OCI-LY3 (cell line): ENCODE measurements around the gene SPNS3.
A peak's percentile ranks its signal among the peaks of the same experiment; 100 is the strongest.

Experiments used
- H2AFZ ChIP-seq: fragments of 200-600, 300-600 bp; shearing (Covaris generic); 2 replicates; pipeline ENCODE4 v1.6.0; 2014; ENCODE audit warnings: antibody characterized with exemption, low read depth, low read length
- H3K27ac ChIP-seq: fragments of 200-600, 300-600 bp; sonication (generic); 2 replicates; pipeline ENCODE4 v1.5.1; 2014; ENCODE audit warnings: mild to moderate bottlenecking, low read length, moderate library complexity, mixed read lengths
- H3K27me3 ChIP-seq: fragments of 200-600, 300-600 bp; sonication (generic); 2 replicates; pipeline ENCODE4 v1.6.1; 2014; ENCODE audit warnings: low read depth, low read length, mixed read lengths
- H3K36me3 ChIP-seq: fragments of 200-600, 300-600 bp; sonication (generic); replicated peaks from 2 replicates; pipeline ENCODE3; 2014; ENCODE audit warnings: low read depth, low read length, mixed read lengths
- H3K4me1 ChIP-seq: fragments of 300-600, 200-600 bp; sonication (generic); 2 replicates; pipeline ENCODE4 v1.6.1; 2014; ENCODE audit warnings: low read length, mixed read lengths
- H3K4me2 ChIP-seq: fragments of 200-600, 300-600 bp; sonication (generic); 2 replicates; pipeline ENCODE4 v1.6.1; 2014; ENCODE audit warnings: low read length, mixed read lengths
- H3K4me3 ChIP-seq: fragments of 300-600, 200-600 bp; sonication (generic); 2 replicates; pipeline ENCODE4 v1.5.1; 2014; ENCODE audit warnings: antibody characterized with exemption, mild to moderate bottlenecking, low read length, moderate library complexity
- H3K79me2 ChIP-seq: fragments of 300-600, 200-600 bp; shearing (Covaris generic); 2 replicates; pipeline ENCODE4 v1.6.1; 2014; ENCODE audit warnings: mild to moderate bottlenecking, low read length, mixed read lengths
- H3K9ac ChIP-seq: fragments of 300-600, 200-600 bp; shearing (Covaris generic); 2 replicates; pipeline ENCODE4 v1.6.0; 2014; ENCODE audit warnings: mild to moderate bottlenecking, low read length, moderate library complexity
- H3K9me3 ChIP-seq: fragments of 200-600, 300-600 bp; shearing (Covaris generic); 2 replicates; pipeline ENCODE4 v1.6.1; 2014; ENCODE audit warnings: low read length, mixed read lengths; ENCODE audit not compliant: insufficient read depth
- H4K20me1 ChIP-seq: fragments of 200-600, 300-600 bp; sonication (generic); 2 replicates; pipeline ENCODE4 v1.6.1; 2016; ENCODE audit warnings: low read length, mixed read lengths; ENCODE audit not compliant: insufficient read depth
- EZH2phosphoT487 ChIP-seq: fragments of 200-600 bp; shearing (Covaris generic); IDR thresholded peaks from 2 replicates; pipeline ENCODE4 v1.6.1; 2018; ENCODE audit warnings: antibody characterized with exemption, mixed run types, low read depth
- TF ChIP-seq, protein P1 (sequence below): fragments of 200-600, 300-600 bp; sonication (generic); IDR thresholded peaks from 2 replicates; pipeline ENCODE4 v1.5.1; 2014; ENCODE audit warnings: antibody characterized with exemption, low read length, low read depth

SPNS3 gene

DNA sequence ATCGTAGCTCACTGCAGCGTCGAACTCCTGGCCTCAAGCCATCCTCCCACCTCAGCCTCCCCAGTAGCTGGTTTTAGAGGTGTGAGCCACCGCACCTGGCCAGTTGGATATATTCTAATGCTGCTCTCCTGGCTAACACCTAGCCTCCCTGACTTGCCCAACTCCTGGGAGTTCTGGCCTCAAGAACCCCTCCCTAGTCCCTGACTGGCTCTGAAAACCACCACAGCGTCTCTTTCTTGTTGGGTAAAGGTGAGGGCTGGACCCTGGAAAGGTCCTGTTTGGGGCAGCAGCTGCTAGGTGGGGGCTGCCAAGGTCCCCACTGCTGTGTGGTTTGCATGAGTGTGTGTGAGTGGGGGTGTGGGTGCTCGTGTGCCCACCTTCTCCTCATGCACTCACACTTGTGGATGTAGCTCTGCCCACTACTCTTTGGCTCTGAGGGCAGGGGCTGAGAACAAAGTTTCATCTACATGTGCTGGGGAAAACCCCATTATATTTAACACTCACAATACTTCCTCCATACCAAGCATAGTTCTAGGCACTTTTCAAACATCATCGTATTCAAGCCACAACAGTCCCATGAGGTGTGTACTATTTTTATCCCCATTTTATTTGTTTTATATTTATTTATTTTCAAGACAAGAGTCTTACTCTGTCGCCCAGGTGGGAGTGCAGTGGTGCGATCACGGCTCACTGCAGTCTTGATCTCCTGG is 7.1 kb upstream of the SPNS3 start:
- peak overlapping the region; percentile 84; the same call in 1 of the 2 replicates for H2AFZ ChIP-seq
- no peak overlapping the region for H3K27ac ChIP-seq
- H3K4me1 ChIP-seq: peaks cover 12% of the 10 kb centered on the region
- H4K20me1 ChIP-seq: no peaks in the 10 kb centered on the region
- H3K4me3 ChIP-seq: peak overlapping the region; percentile 50
- TF ChIP-seq, protein P1, sequence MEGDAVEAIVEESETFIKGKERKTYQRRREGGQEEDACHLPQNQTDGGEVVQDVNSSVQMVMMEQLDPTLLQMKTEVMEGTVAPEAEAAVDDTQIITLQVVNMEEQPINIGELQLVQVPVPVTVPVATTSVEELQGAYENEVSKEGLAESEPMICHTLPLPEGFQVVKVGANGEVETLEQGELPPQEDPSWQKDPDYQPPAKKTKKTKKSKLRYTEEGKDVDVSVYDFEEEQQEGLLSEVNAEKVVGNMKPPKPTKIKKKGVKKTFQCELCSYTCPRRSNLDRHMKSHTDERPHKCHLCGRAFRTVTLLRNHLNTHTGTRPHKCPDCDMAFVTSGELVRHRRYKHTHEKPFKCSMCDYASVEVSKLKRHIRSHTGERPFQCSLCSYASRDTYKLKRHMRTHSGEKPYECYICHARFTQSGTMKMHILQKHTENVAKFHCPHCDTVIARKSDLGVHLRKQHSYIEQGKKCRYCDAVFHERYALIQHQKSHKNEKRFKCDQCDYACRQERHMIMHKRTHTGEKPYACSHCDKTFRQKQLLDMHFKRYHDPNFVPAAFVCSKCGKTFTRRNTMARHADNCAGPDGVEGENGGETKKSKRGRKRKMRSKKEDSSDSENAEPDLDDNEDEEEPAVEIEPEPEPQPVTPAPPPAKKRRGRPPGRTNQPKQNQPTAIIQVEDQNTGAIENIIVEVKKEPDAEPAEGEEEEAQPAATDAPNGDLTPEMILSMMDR: no peak
- no peak for TF ChIP-seq EZH2phosphoT487
- peak overlapping the region; percentile 45; the same call in 1 of the 2 replicates for H3K9ac ChIP-seq
- H3K9me3 ChIP-seq: no peaks in the 10 kb centered on the region
- H3K36me3 ChIP-seq: no peaks in the 10 kb centered on the region
- no peaks in the 10 kb centered on the region for H3K27me3 ChIP-seq
- no peaks in the 10 kb centered on the region for H3K79me2 ChIP-seq
- peak overlapping the region; percentile 55 for H3K4me2 ChIP-seq

DNA sequence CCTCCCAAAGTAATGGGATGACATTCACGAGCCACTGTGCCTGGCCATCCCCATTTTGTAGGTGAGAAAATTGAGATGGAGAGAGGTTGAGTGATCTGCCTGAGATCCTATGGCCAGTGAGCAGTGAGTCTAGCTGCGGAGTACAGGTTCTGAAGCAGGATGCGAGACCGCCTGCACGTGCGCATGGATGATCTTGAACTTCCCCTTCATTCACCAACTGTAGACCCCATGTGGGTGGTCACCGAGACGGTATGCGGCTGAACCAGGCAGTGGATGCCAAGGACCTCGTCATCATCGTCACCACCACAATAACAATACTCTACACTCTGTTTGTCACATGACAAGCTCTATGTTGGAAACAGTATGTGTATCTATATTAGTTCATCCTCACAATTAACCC is 6.2 kb upstream of the SPNS3 start:
- no peak overlapping the region for H3K4me3 ChIP-seq
- H2AFZ ChIP-seq: no peak overlapping the region
- no peak overlapping the region for H3K4me2 ChIP-seq
- no peaks in the 10 kb centered on the region for H4K20me1 ChIP-seq
- peaks cover 12% of the 10 kb centered on the region for H3K4me1 ChIP-seq
- no peak overlapping the region for H3K27ac ChIP-seq
- no peaks in the 10 kb centered on the region for H3K79me2 ChIP-seq
- H3K27me3 ChIP-seq: no peaks in the 10 kb centered on the region
- no peaks in the 10 kb centered on the region for H3K9me3 ChIP-seq
- no peak overlapping the region for H3K9ac ChIP-seq
- TF ChIP-seq, protein P1: no peak
- no peak for TF ChIP-seq EZH2phosphoT487
- H3K36me3 ChIP-seq: no peaks in the 10 kb centered on the region

DNA sequence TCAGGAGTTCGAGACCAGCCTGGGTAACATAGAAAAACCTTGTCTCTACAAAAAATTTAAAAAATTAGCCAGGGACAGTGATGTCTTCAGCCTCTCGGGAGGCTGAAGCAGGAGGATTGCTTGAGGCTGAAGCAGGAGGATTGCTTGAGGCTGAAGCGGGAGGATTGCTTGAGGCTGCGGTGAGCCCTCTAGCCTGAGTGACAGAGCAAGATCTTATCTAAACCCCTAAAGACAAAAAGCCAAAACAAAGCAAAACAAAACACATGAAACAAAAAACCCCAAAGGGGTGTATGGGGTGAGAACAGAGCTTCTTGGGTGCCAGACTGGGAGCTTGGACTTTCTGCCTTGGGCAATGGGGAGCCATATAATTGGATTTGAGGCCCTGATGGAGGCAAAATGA is 2.6 kb downstream of the SPNS3 start:
- Histone ChIP-seq H3K27ac (no peak overlapping the region), H3K9me3 (no peaks in the 10 kb centered on the region), H3K27me3 (no peaks in the 10 kb centered on the region), H3K36me3 (no peaks in the 10 kb centered on the region), H2AFZ (no peak overlapping the region), H3K4me3 (no peak overlapping the region), H3K79me2 (no peaks in the 10 kb centered on the region), H3K9ac (no peak overlapping the region), H3K4me2 (peak overlapping the region; percentile 62; the same call in 1 of the 2 replicates), H3K4me1 (peaks cover 20% of the 10 kb centered on the region), H4K20me1 (no peaks in the 10 kb centered on the region)
- no peak for TF ChIP-seq EZH2phosphoT487
- TF ChIP-seq, protein P1: no peak

DNA sequence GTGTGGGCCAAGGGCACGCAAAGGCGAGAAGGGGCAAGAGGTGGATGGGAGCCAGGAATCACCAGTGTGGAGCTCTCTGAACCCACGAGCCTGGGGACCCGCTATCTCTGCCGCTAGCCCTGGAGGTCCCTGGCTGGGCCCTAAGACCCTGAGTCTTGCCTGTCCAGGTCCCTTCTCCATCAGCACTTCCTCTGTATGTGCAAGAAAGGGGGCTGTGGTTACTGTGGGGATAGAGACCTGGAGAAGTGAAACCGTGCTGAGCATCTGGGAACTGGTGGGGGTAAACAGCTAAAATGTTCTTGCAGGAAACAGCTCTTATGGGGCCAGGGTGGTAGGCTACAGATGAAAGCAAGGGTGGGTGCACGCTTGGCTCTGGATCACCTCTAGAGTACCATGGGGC is 3.1 kb downstream of the SPNS3 start:
- no peaks in the 10 kb centered on the region for H3K27me3 ChIP-seq
- H3K4me1 ChIP-seq: peaks cover 20% of the 10 kb centered on the region
- H3K4me2 ChIP-seq: peak overlapping the region; percentile 62
- H3K4me3 ChIP-seq: peak overlapping the region; percentile 18; the same call in 1 of the 2 replicates
- no peaks in the 10 kb centered on the region for H3K9me3 ChIP-seq
- TF ChIP-seq, protein P1: no peak
- TF ChIP-seq EZH2phosphoT487: no peak
- H3K79me2 ChIP-seq: no peaks in the 10 kb centered on the region
- H3K36me3 ChIP-seq: no peaks in the 10 kb centered on the region
- no peak overlapping the region for H2AFZ ChIP-seq
- H3K9ac ChIP-seq: no peak overlapping the region
- H4K20me1 ChIP-seq: no peaks in the 10 kb centered on the region
- no peak overlapping the region for H3K27ac ChIP-seq
